ENCODE data around the gene SPPL2A. TPM values are rescaled to one million over a fixed set of nuclear protein-coding genes. Genes with fewer than 3 reads are reported as not detected.

SPPL2A gene
- total and polyA plus RNA-seq, 9 of the 15 experiments (the other 6 are each of a cell fraction or from before 2014, with no cell fraction given) = 9.8 to 66.1 (median 38.0) TPM

- TF ChIP-seq ZNF740 (CRISPR knock-in tag; IDR thresholded peaks at IDR 0.05) (0 out of 2 replicates have a peak, but pooled peaks have one; percentile 13), ZNF740 (tag; IDR thresholded peaks at IDR 0.05) (no peak), ZNF140 (CRISPR knock-in tag; IDR thresholded peaks at IDR 0.05) (no peak), NCOR1 (IDR thresholded peaks at IDR 0.05) (no peak), BRD9 (IDR thresholded peaks at IDR 0.05; ENCODE audit: low read depth, partially characterized antibody) (peak; percentile 8), SMARCA4 (IDR thresholded peaks at IDR 0.05) (0 out of 2 replicates have a peak, but pooled peaks have one; percentile 6), KDM1A (IDR thresholded peaks at IDR 0.05) (peak in 1 of 2 experiments; percentile 15; a peak in 1 of 4 replicates)
Measured at GRCh38 chr15:50687302-50687902, 78.1 kb downstream of the SPPL2A start (continued).

- intact Hi-C loops (cut with micrococcal nuclease) (loop anchor here (2.0 kb wide), 1 partner anchor 78 kb away; the partner anchor contains the start of gene SPPL2A), in situ Hi-C loops (cut with MboI) (no loop called here)
- Histone ChIP-seq H3K9ac (ENCODE audit: insufficient read depth in 1 of 2, low read depth in 2 of 2, low read length in 2 of 2) (peak within 1 kb of the TSS; percentile 87 to 98), H3K27me3 (ENCODE audit: control insufficient read depth in 2 of 2, insufficient read depth in 2 of 2, low read length in 2 of 2) (no peaks in the 10 kb centered on the region), H3K36me3 (ENCODE audit: control insufficient read depth, insufficient read depth, low read length) (peaks cover 28% of the 10 kb centered on the region; the same call in 2 of the 3 replicates), H3K27ac (ENCODE audit: extremely low read depth, low read depth, low read length) (peak within 1 kb of the TSS; percentile 97), H3K9me1 (ENCODE audit: control insufficient read depth, insufficient read depth, low read length) (no peaks in the 10 kb centered on the region), H3K9me3 (replicated peaks; ENCODE audit: control insufficient read depth, insufficient read depth, low read depth, low read length) (no peaks in the 10 kb centered on the region), H3K4me3 (peak within 1 kb of the TSS; percentile 82), H3K4me1 (replicated peaks in 1 of 2; ENCODE audit: control insufficient read depth in 2 of 2, insufficient read depth in 2 of 2, low read length in 2 of 2) (peaks cover 6 to 26% of the 10 kb centered on the region in 2 experiments; a peak in 4 of 5 replicates), H4K20me1 (replicated peaks; ENCODE audit: control insufficient read depth, insufficient read depth, low read length) (no peaks in the 10 kb centered on the region; the same call in 1 of the 2 replicates), H2AFZ (ENCODE audit: low read depth, low read length) (peak within 1 kb of the TSS; percentile 97), H3K4me2 (ENCODE audit: insufficient read depth, low read length) (peak within 1 kb of the TSS; percentile 96), H3K79me2 (ENCODE audit: control insufficient read depth, insufficient read depth, low read length) (peaks cover 57% of the 10 kb centered on the region)
- no TSS peak for BruUV-seq (replicated peaks)
- ATAC-seq (peak; percentile 87), FAIRE-seq (peak; percentile 89), DNase-seq (ENCODE audit: extremely low read depth in 1 of 4, low spot score in 3 of 4) (peak; percentile 88 to 95 (median 90))
- POLR2A ChIA-PET = interaction anchor here (0.7 to 1.9 kb wide), 5 partner anchors 8 to 182 kb away, joined by 3 to 7 read pairs (median 4); no protein-coding TSS in a partner anchor
- WGBS (ENCODE audit: insufficient coverage, low coverage, missing lambda C conversion rate) = under 1% methylated on average over 65 of the region's 80 CpGs
- CTCF ChIA-PET (ENCODE audit: low intra/inter-chr PET ratio) = interaction anchor here (1.6 kb wide), 1 partner anchor 190 kb away, joined by 3 read pairs; no protein-coding TSS in a partner anchor
- TF ChIP-seq C11orf30 (IDR thresholded peaks at IDR 0.05; ENCODE audit: low read depth) = peak; percentile 79
- TF ChIP-seq NFE2 (IDR thresholded peaks at IDR 0.05; ENCODE audit: low read depth) = peak; percentile 11; the same call in 1 of the 2 replicates
- peak; percentile 74 for TF ChIP-seq ELF1 (tag; IDR thresholded peaks at IDR 0.05)
- no peak for TF ChIP-seq CREB5 (CRISPR knock-in tag; IDR thresholded peaks at IDR 0.05)
- no peak for TF ChIP-seq HDAC3 (IDR thresholded peaks at IDR 0.05; ENCODE audit: borderline replicate concordance, partially characterized antibody)
- 0 out of 2 replicates have a peak, but pooled peaks have one; percentile 31 for TF ChIP-seq TSHZ1 (CRISPR knock-in tag; IDR thresholded peaks at IDR 0.05)
- 0 out of 2 replicates have a peak, but pooled peaks have one; percentile 16 for TF ChIP-seq HLTF (IDR thresholded peaks at IDR 0.05)
Measured at GRCh38 chr15:50686469-50687301, 78.8 kb downstream of the SPPL2A start, which contains the start of gene TRPM7. TSS of gene TRPM7 (minus strand) at chr15:50686797. CDS start at chr15:50686533, 264 bp downstream.
